A673 (cell line): ENCODE measurements around the gene CCDC40.

ENCODE experiments used
- EZH2 ChIP-seq: fragments of 200-600 bp; sonication (generic); IDR thresholded peaks from 2 replicates; pipeline ENCODE4 v1.6.1; 2017; ENCODE audit warnings: borderline replicate concordance, low read depth, mild to moderate bottlenecking, mixed read lengths, antibody characterized with exemption, low read length; ENCODE audit not compliant: poor library complexity, severe bottlenecking
- TF ChIP-seq, protein P1 (sequence below): fragments of 300-800, 200-600 bp; sonication (generic); conservative IDR thresholded peaks from 2 replicates; pipeline ENCODE4 v1.5.1; 2017; ENCODE audit warnings: low read depth, mild to moderate bottlenecking, antibody characterized with exemption, low read length, moderate library complexity, mixed read lengths

DNA sequence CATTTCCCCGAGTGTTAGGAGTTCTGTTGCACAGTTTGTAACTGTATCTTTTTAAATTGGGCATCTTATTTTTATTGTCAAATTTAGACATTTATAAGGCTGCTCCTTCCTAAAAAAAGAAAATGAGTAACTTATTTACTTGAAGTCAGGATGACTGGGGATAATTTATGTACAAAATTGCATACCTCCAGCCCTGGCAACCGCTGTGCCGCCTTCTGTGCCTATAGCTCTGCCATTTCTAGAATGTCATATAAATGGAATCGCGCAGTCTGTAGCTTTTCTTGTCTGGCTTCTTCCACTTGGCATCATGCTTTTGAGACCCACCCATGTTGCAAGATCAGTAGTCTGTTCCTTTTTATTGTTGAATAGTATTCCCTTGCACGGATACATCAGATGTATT, 36.0 kb downstream of the CCDC40 start:
- TF ChIP-seq EZH2 = no peak
- TF ChIP-seq, protein P1, sequence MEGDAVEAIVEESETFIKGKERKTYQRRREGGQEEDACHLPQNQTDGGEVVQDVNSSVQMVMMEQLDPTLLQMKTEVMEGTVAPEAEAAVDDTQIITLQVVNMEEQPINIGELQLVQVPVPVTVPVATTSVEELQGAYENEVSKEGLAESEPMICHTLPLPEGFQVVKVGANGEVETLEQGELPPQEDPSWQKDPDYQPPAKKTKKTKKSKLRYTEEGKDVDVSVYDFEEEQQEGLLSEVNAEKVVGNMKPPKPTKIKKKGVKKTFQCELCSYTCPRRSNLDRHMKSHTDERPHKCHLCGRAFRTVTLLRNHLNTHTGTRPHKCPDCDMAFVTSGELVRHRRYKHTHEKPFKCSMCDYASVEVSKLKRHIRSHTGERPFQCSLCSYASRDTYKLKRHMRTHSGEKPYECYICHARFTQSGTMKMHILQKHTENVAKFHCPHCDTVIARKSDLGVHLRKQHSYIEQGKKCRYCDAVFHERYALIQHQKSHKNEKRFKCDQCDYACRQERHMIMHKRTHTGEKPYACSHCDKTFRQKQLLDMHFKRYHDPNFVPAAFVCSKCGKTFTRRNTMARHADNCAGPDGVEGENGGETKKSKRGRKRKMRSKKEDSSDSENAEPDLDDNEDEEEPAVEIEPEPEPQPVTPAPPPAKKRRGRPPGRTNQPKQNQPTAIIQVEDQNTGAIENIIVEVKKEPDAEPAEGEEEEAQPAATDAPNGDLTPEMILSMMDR = no peak
